HEK293 (cell line): Measurements from ENCODE around the gene TRIAP1.

ENCODE experiments used
- GLIS2 ChIP-seq: fragments of 450-650 bp; formaldehyde crosslinking; IDR thresholded peaks from 2 replicates; pipeline ENCODE4 v1.5.1; 2016; ENCODE audit warnings: missing biosample characterization, missing genetic modification characterization
- MYNN ChIP-seq: fragments of 450-650 bp; formaldehyde crosslinking; IDR thresholded peaks from 2 replicates; pipeline ENCODE4 v1.5.1; 2016; ENCODE audit warnings: missing biosample characterization, missing genetic modification characterization, borderline replicate concordance
- ZNF596 ChIP-seq: fragments of 450-650 bp; IDR thresholded peaks from 2 replicates; pipeline ENCODE4 v1.5.0; 2018; ENCODE audit warnings: missing biosample characterization, mild to moderate bottlenecking, missing genetic modification characterization, moderate library complexity
- ZNF610 ChIP-seq: fragments of 450-650 bp; formaldehyde crosslinking; IDR thresholded peaks from 2 replicates; pipeline ENCODE4 v1.5.1; 2016; ENCODE audit warnings: missing biosample characterization, missing genetic modification characterization, borderline replicate concordance
- ZNF626 ChIP-seq: fragments of 450-650 bp; sonication (Bioruptor Pico); formaldehyde crosslinking; IDR thresholded peaks from 2 replicates; pipeline ENCODE4 v1.5.1; 2018; ENCODE audit warnings: missing biosample characterization, missing genetic modification characterization, inconsistent platforms
- TF ChIP-seq, protein P1 (sequence below): fragments of 450-650 bp; formaldehyde crosslinking; IDR thresholded peaks from 2 replicates; pipeline ENCODE4 v1.5.1; 2016; ENCODE audit warnings: missing biosample characterization, missing genetic modification characterization
- TF ChIP-seq, protein P2 (sequence below): fragments of 450-650 bp; formaldehyde crosslinking; IDR thresholded peaks from 2 replicates; pipeline ENCODE4 v1.5.1; 2016; ENCODE audit warnings: missing biosample characterization, missing genetic modification characterization
- TF ChIP-seq, protein P3 (sequence below): fragments of 450-650 bp; IDR thresholded peaks from 2 replicates; pipeline ENCODE4 v1.5.1; 2018; ENCODE audit warnings: missing biosample characterization, missing genetic modification characterization
- TF ChIP-seq, protein P4 (sequence below): fragments of 450-650 bp; formaldehyde crosslinking; IDR thresholded peaks from 2 replicates; pipeline ENCODE4 v1.5.1; 2016; ENCODE audit warnings: missing biosample characterization, missing genetic modification characterization

DNA sequence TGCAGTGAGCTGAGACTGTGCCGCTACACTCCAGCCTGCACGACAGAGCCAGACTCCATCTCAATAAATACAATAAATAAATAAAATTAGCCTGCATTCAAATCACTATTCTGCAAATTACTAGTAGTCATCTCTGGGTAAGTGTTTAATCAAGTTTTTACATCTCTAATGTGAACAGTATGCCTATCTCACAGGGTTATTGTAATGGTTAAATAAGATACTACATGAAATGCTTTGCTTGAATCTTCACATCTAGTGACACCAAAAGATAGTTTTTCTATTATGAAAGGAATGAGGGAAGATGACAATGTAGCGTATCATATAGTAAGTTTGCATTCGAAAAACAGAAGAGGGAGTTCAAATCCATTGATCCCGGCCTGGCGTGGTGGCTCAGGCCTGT, 21.3 kb upstream of the TRIAP1 start:
- TF ChIP-seq ZNF626 (tag by site-specific recombination) = no peak
- TF ChIP-seq, protein P1, sequence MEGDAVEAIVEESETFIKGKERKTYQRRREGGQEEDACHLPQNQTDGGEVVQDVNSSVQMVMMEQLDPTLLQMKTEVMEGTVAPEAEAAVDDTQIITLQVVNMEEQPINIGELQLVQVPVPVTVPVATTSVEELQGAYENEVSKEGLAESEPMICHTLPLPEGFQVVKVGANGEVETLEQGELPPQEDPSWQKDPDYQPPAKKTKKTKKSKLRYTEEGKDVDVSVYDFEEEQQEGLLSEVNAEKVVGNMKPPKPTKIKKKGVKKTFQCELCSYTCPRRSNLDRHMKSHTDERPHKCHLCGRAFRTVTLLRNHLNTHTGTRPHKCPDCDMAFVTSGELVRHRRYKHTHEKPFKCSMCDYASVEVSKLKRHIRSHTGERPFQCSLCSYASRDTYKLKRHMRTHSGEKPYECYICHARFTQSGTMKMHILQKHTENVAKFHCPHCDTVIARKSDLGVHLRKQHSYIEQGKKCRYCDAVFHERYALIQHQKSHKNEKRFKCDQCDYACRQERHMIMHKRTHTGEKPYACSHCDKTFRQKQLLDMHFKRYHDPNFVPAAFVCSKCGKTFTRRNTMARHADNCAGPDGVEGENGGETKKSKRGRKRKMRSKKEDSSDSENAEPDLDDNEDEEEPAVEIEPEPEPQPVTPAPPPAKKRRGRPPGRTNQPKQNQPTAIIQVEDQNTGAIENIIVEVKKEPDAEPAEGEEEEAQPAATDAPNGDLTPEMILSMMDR = no peak
- TF ChIP-seq GLIS2 (tag by site-specific recombination) = no peak
- TF ChIP-seq, protein P2, sequence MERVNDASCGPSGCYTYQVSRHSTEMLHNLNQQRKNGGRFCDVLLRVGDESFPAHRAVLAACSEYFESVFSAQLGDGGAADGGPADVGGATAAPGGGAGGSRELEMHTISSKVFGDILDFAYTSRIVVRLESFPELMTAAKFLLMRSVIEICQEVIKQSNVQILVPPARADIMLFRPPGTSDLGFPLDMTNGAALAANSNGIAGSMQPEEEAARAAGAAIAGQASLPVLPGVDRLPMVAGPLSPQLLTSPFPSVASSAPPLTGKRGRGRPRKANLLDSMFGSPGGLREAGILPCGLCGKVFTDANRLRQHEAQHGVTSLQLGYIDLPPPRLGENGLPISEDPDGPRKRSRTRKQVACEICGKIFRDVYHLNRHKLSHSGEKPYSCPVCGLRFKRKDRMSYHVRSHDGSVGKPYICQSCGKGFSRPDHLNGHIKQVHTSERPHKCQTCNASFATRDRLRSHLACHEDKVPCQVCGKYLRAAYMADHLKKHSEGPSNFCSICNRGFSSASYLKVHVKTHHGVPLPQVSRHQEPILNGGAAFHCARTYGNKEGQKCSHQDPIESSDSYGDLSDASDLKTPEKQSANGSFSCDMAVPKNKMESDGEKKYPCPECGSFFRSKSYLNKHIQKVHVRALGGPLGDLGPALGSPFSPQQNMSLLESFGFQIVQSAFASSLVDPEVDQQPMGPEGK = no peak
- no peak for TF ChIP-seq ZNF610 (tag by site-specific recombination)
- TF ChIP-seq, protein P3, sequence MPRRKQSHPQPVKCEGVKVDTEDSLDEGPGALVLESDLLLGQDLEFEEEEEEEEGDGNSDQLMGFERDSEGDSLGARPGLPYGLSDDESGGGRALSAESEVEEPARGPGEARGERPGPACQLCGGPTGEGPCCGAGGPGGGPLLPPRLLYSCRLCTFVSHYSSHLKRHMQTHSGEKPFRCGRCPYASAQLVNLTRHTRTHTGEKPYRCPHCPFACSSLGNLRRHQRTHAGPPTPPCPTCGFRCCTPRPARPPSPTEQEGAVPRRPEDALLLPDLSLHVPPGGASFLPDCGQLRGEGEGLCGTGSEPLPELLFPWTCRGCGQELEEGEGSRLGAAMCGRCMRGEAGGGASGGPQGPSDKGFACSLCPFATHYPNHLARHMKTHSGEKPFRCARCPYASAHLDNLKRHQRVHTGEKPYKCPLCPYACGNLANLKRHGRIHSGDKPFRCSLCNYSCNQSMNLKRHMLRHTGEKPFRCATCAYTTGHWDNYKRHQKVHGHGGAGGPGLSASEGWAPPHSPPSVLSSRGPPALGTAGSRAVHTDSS (tag by site-specific recombination) = no peak
- TF ChIP-seq, protein P4, sequence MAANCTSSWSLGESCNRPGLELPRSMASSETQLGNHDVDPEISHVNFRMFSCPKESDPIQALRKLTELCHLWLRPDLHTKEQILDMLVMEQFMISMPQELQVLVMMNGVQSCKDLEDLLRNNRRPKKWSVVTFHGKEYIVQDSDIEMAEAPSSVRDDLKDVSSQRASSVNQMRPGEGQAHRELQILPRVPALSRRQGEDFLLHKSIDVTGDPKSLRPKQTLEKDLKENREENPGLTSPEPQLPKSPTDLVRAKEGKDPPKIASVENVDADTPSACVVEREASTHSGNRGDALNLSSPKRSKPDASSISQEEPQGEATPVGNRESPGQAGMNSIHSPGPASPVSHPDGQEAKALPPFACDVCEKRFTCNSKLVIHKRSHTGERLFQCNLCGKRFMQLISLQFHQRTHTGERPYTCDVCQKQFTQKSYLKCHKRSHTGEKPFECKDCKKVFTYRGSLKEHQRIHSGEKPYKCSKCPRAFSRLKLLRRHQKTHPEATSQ (tag by site-specific recombination) = no peak
- no peak for TF ChIP-seq ZNF596
- no peak for TF ChIP-seq MYNN (tag by site-specific recombination)
